ENCODE measurements around the gene GALNT17. TPM values are rescaled to one million over a fixed set of nuclear protein-coding genes. Genes with fewer than 3 reads are reported as not detected.

The GALNT17 gene
- total and polyA plus RNA-seq, 3 experiments from 2014 or later = not detected

- no peaks in the 10 kb centered on the region for H3K4me1 ChIP-seq (ENCODE audit: insufficient read depth, low read length)
- no peaks in the 10 kb centered on the region for H3K27me3 ChIP-seq (ENCODE audit: insufficient read depth, low read length, poor library complexity, severe bottlenecking)
- ChIA-PET CTCF (no interaction called here), POLR2A (no interaction called here)
- H3K4me3 ChIP-seq (ENCODE audit: low read length) = no peak overlapping the region
- Mint-ChIP-seq H3K27ac (no peak overlapping the region), H3K36me3 (no peaks in the 10 kb centered on the region), H3K27me3 (no peaks in the 10 kb centered on the region), H3K9me3 (peaks cover 0 to 5% (median 4%) of the 10 kb centered on the region in 5 donors), H3K4me3 (no peak overlapping the region), H3K4me1 (no peaks in the 10 kb centered on the region)
- no peaks in the 10 kb centered on the region for H3K36me3 ChIP-seq (ENCODE audit: insufficient read depth, low read length)
- H3K9me3 ChIP-seq (ENCODE audit: low read length) = no peaks in the 10 kb centered on the region
- DNase-seq = no peak
- H3K27ac ChIP-seq (ENCODE audit: low read depth, low read length) = no peak overlapping the region
Observed at GRCh38 chr7:71285571-71286145, 153.7 kb downstream of the GALNT17 start.

DNA sequence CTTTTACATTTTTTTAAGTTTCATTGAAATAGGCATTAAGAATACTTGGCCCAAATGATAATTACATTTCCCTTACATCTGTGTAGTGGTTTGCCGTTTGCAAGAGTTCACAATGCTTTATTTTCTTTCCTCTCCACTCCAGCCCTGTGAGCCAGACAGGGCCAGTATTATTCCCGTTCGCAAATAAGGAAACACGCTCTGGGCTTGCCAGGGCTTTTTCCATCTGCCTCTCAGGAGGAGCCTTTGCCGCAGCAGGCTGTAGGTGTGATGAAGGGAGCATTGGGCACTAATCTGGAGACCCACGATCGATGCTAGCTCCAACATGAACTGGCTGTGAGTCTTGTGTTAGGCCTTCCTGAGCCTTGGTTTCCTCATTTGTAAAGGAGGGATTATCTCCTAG lies 154.4 kb downstream of the GALNT17 start:
- no peak for DNase-seq
- Histone ChIP-seq H3K27me3 (ENCODE audit: insufficient read depth, low read length, poor library complexity, severe bottlenecking) (no peaks in the 10 kb centered on the region), H3K9me3 (ENCODE audit: low read length) (no peaks in the 10 kb centered on the region), H3K4me3 (ENCODE audit: low read length) (no peak overlapping the region), H3K36me3 (ENCODE audit: insufficient read depth, low read length) (no peaks in the 10 kb centered on the region), H3K27ac (ENCODE audit: low read depth, low read length) (no peak overlapping the region), H3K4me1 (ENCODE audit: insufficient read depth, low read length) (no peaks in the 10 kb centered on the region)
- Mint-ChIP-seq H3K4me1 (no peaks in the 10 kb centered on the region), H3K27ac (no peak overlapping the region), H3K4me3 (no peak overlapping the region), H3K36me3 (no peaks in the 10 kb centered on the region), H3K27me3 (no peaks in the 10 kb centered on the region), H3K9me3 (peaks cover 0 to 5% (median 2%) of the 10 kb centered on the region in 5 donors)
- POLR2A ChIA-PET = no interaction called here
- CTCF ChIA-PET = no interaction called here

GRCh38 chr7:71286924-71287323 lies 155.0 kb downstream of the GALNT17 start:
- H3K9me3 ChIP-seq (ENCODE audit: low read length) = no peaks in the 10 kb centered on the region
- H3K27me3 ChIP-seq (ENCODE audit: insufficient read depth, low read length, poor library complexity, severe bottlenecking) = no peaks in the 10 kb centered on the region
- peaks cover 0 to 5% (median 2%) of the 10 kb centered on the region in 5 donors for H3K9me3 Mint-ChIP-seq
- DNase-seq = no peak
- H3K27ac ChIP-seq (ENCODE audit: low read depth, low read length) = no peak overlapping the region
- ChIA-PET CTCF (no interaction called here), POLR2A (no interaction called here)
- H3K27ac Mint-ChIP-seq = no peak overlapping the region
- H3K4me1 Mint-ChIP-seq = no peaks in the 10 kb centered on the region
- no peak overlapping the region for H3K4me3 Mint-ChIP-seq
- no peaks in the 10 kb centered on the region for H3K27me3 Mint-ChIP-seq
- no peaks in the 10 kb centered on the region for H3K36me3 ChIP-seq (ENCODE audit: insufficient read depth, low read length)
- no peaks in the 10 kb centered on the region for H3K4me1 ChIP-seq (ENCODE audit: insufficient read depth, low read length)
- no peaks in the 10 kb centered on the region for H3K36me3 Mint-ChIP-seq
- no peak overlapping the region for H3K4me3 ChIP-seq (ENCODE audit: low read length)

DNA sequence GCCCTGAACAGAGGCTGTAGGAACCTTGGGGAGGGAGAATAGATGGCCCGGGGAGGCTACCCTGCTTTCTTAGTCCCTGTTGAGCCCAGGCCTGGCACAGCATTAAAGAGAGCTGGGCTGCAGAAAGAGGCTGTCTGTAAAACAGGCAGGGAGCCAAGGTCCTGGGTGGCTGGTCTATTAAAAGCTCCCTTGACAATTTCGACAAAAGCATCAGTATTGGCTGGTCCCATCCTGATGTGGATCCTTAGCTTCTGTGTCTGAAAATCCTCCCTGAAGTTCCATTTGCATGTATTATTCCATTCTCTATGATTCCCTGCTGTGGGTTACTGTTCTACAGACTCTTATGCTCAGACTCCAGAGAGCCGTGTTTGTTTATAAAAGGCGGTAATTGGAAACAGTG lies 158.5 kb downstream of the GALNT17 start:
- Histone ChIP-seq H3K27me3 (ENCODE audit: insufficient read depth, low read length, poor library complexity, severe bottlenecking) (no peaks in the 10 kb centered on the region), H3K4me3 (ENCODE audit: low read length) (no peak overlapping the region), H3K4me1 (ENCODE audit: insufficient read depth, low read length) (no peaks in the 10 kb centered on the region), H3K27ac (ENCODE audit: low read depth, low read length) (no peak overlapping the region), H3K36me3 (ENCODE audit: insufficient read depth, low read length) (no peaks in the 10 kb centered on the region), H3K9me3 (ENCODE audit: low read length) (no peaks in the 10 kb centered on the region)
- Mint-ChIP-seq H3K9me3 (peaks cover 0 to 6% (median 0%) of the 10 kb centered on the region in 5 donors), H3K4me1 (no peaks in the 10 kb centered on the region), H3K27ac (peak overlapping the region in 1 of 8 donors; percentile 8), H3K4me3 (no peak overlapping the region), H3K36me3 (no peaks in the 10 kb centered on the region), H3K27me3 (no peaks in the 10 kb centered on the region)
- ChIA-PET POLR2A (no interaction called here), CTCF (no interaction called here)
- no peak for DNase-seq

DNA sequence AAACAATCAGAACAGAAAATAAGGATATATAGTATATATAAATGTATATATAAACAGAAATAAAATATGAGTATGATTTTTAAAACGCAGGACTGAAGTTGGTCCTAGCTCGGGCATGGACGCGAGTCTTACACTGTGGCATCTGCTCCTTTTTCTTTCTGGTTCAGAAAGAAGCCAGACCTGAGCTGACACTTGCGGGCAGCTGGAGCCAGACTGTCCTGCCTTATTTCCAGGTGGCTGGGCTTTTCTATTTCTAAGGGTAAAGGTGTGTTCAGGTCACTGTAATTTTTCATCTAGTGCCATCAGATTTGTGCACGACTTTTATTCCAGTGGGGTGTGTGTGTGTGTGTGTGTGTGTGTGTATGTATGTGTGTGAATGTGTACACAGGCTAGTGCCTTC lies 166.4 kb downstream of the GALNT17 start:
- H3K4me1 Mint-ChIP-seq = no peaks in the 10 kb centered on the region
- no peaks in the 10 kb centered on the region for H3K36me3 Mint-ChIP-seq
- no peak overlapping the region for H3K27ac ChIP-seq (ENCODE audit: low read depth, low read length)
- H3K4me3 ChIP-seq (ENCODE audit: low read length) = no peak overlapping the region
- no peaks in the 10 kb centered on the region for H3K27me3 ChIP-seq (ENCODE audit: insufficient read depth, low read length, poor library complexity, severe bottlenecking)
- H3K36me3 ChIP-seq (ENCODE audit: insufficient read depth, low read length) = no peaks in the 10 kb centered on the region
- ChIA-PET POLR2A (no interaction called here), CTCF (no interaction called here)
- no peak for DNase-seq
- peaks cover 0 to 13% (median 6%) of the 10 kb centered on the region in 5 donors for H3K9me3 Mint-ChIP-seq
- H3K9me3 ChIP-seq (ENCODE audit: low read length) = no peaks in the 10 kb centered on the region
- H3K4me1 ChIP-seq (ENCODE audit: insufficient read depth, low read length) = no peaks in the 10 kb centered on the region
- H3K27me3 Mint-ChIP-seq = no peaks in the 10 kb centered on the region
- H3K4me3 Mint-ChIP-seq = no peak overlapping the region
- no peak overlapping the region for H3K27ac Mint-ChIP-seq

- Histone ChIP-seq H3K4me1 (ENCODE audit: insufficient read depth, low read length) (no peaks in the 10 kb centered on the region), H3K36me3 (ENCODE audit: insufficient read depth, low read length) (no peaks in the 10 kb centered on the region), H3K27ac (ENCODE audit: low read depth, low read length) (no peak overlapping the region), H3K9me3 (ENCODE audit: low read length) (no peaks in the 10 kb centered on the region), H3K27me3 (ENCODE audit: insufficient read depth, low read length, poor library complexity, severe bottlenecking) (no peaks in the 10 kb centered on the region), H3K4me3 (ENCODE audit: low read length) (no peak overlapping the region)
- H3K36me3 Mint-ChIP-seq = no peaks in the 10 kb centered on the region
- H3K27me3 Mint-ChIP-seq = no peaks in the 10 kb centered on the region
- H3K27ac Mint-ChIP-seq = no peak overlapping the region
- CTCF ChIA-PET = no interaction called here
- no peak for DNase-seq
- POLR2A ChIA-PET = no interaction called here
- no peak overlapping the region for H3K4me3 Mint-ChIP-seq
- H3K9me3 Mint-ChIP-seq = peaks cover 0 to 13% (median 4%) of the 10 kb centered on the region in 5 donors
- H3K4me1 Mint-ChIP-seq = no peaks in the 10 kb centered on the region
Observed at GRCh38 chr7:71300086-71300485, 168.1 kb downstream of the GALNT17 start.

GRCh38 chr7:71300603-71301002 lies 168.7 kb downstream of the GALNT17 start:
- Histone ChIP-seq H3K4me1 (ENCODE audit: insufficient read depth, low read length) (no peaks in the 10 kb centered on the region), H3K4me3 (ENCODE audit: low read length) (no peak overlapping the region), H3K27me3 (ENCODE audit: insufficient read depth, low read length, poor library complexity, severe bottlenecking) (no peaks in the 10 kb centered on the region), H3K27ac (ENCODE audit: low read depth, low read length) (no peak overlapping the region), H3K9me3 (ENCODE audit: low read length) (no peaks in the 10 kb centered on the region), H3K36me3 (ENCODE audit: insufficient read depth, low read length) (no peaks in the 10 kb centered on the region)
- no peaks in the 10 kb centered on the region for H3K27me3 Mint-ChIP-seq
- H3K27ac Mint-ChIP-seq = no peak overlapping the region
- CTCF ChIA-PET = no interaction called here
- H3K9me3 Mint-ChIP-seq = peaks cover 0 to 13% (median 6%) of the 10 kb centered on the region in 5 donors
- no peaks in the 10 kb centered on the region for H3K36me3 Mint-ChIP-seq
- no peak for DNase-seq
- no peaks in the 10 kb centered on the region for H3K4me1 Mint-ChIP-seq
- H3K4me3 Mint-ChIP-seq = no peak overlapping the region
- POLR2A ChIA-PET = no interaction called here

- no peaks in the 10 kb centered on the region for H3K4me1 ChIP-seq (ENCODE audit: insufficient read depth, low read length)
Observed at GRCh38 chr7:71301167-71301566, 169.2 kb downstream of the GALNT17 start.

GRCh38 chr7:71303566-71303965 lies 171.6 kb downstream of the GALNT17 start:
- no peaks in the 10 kb centered on the region for H3K36me3 Mint-ChIP-seq
- Histone ChIP-seq H3K36me3 (ENCODE audit: insufficient read depth, low read length) (no peaks in the 10 kb centered on the region), H3K4me3 (ENCODE audit: low read length) (no peak overlapping the region), H3K27ac (ENCODE audit: low read depth, low read length) (no peak overlapping the region), H3K27me3 (ENCODE audit: insufficient read depth, low read length, poor library complexity, severe bottlenecking) (no peaks in the 10 kb centered on the region), H3K9me3 (ENCODE audit: low read length) (no peaks in the 10 kb centered on the region), H3K4me1 (ENCODE audit: insufficient read depth, low read length) (no peaks in the 10 kb centered on the region)
- H3K9me3 Mint-ChIP-seq = peaks cover 8 to 11% (median 9%) of the 10 kb centered on the region in 5 donors
- DNase-seq = no peak
- no peaks in the 10 kb centered on the region for H3K27me3 Mint-ChIP-seq
- H3K27ac Mint-ChIP-seq = no peak overlapping the region
- POLR2A ChIA-PET = no interaction called here
- CTCF ChIA-PET = no interaction called here
- H3K4me3 Mint-ChIP-seq = no peak overlapping the region
- H3K4me1 Mint-ChIP-seq = no peaks in the 10 kb centered on the region

More at GRCh38 chr7:71301167-71301566, 169.2 kb downstream of the GALNT17 start:
- CTCF ChIA-PET = no interaction called here
- POLR2A ChIA-PET = no interaction called here
- H3K4me1 Mint-ChIP-seq = no peaks in the 10 kb centered on the region
- no peaks in the 10 kb centered on the region for H3K27me3 Mint-ChIP-seq
- peaks cover 0 to 9% (median 5%) of the 10 kb centered on the region in 5 donors for H3K9me3 Mint-ChIP-seq
- Histone ChIP-seq H3K4me3 (ENCODE audit: low read length) (no peak overlapping the region), H3K27ac (ENCODE audit: low read depth, low read length) (no peak overlapping the region), H3K9me3 (ENCODE audit: low read length) (no peaks in the 10 kb centered on the region), H3K36me3 (ENCODE audit: insufficient read depth, low read length) (no peaks in the 10 kb centered on the region), H3K27me3 (ENCODE audit: insufficient read depth, low read length, poor library complexity, severe bottlenecking) (no peaks in the 10 kb centered on the region)
- no peak overlapping the region for H3K4me3 Mint-ChIP-seq
- no peaks in the 10 kb centered on the region for H3K36me3 Mint-ChIP-seq
- no peak for DNase-seq
- H3K27ac Mint-ChIP-seq = no peak overlapping the region

Measured in CD8-positive, alpha-beta memory T cell (primary cell).